GM12892 (cell line): ENCODE data around the gene PAX9.

Experiments used
- POLR2A ChIP-seq: IDR thresholded peaks from 2 replicates; pipeline ENCODE4 v1.6.1; 2011; ENCODE audit warnings: low read depth, low read length, control low read depth
- POLR2AphosphoS5 ChIP-seq: IDR thresholded peaks from 2 replicates; pipeline ENCODE4 v1.6.1; 2011; ENCODE audit warnings: low read depth, low read length, control low read depth
- TAF1 ChIP-seq: IDR thresholded peaks from 2 replicates; pipeline ENCODE4 v1.6.1; 2011; ENCODE audit warnings: low read depth, mild to moderate bottlenecking, control low read depth, low read length, borderline replicate concordance

DNA sequence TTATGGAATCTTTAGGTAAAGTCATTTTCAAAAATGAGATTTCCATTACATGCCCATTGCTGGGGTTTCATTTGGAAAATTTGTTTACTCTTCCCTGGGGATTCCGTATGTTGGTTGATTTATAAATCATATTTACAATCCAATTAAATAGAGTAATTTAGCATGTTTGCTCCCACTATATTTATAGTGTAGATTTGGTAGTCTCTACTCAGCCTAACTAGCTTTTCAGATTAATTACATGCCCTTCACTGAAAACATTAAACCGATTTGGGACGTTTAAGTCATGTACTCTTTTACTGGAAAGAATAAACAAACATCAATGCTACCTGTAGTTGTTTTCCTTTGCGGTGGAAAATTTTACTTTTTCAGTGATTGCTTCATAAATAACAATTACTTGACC is 10.4 kb downstream of the PAX9 start:
- no peak for TF ChIP-seq POLR2A
- TF ChIP-seq POLR2AphosphoS5: no peak
- no peak for TF ChIP-seq TAF1
